UCSD-AML1 (cell line): Measurements from ENCODE around the gene NR2F1.

ENCODE experiments used
- DNase-seq: peaks from one replicate; lab custom pipeline; 2025; ENCODE audit not compliant: unreplicated experiment; lab: John Stamatoyannopoulos, UW

NR2F1 gene

GRCh38 chr5:93577854-93578812 is 4.9 kb upstream of the NR2F1 start:
- DNase-seq: no peak

- peak; percentile 53 for DNase-seq
Measured at GRCh38 chr5:93578813-93579691, 4.0 kb upstream of the NR2F1 start.

- no peak for DNase-seq
Measured at GRCh38 chr5:93579692-93580062, 3.3 kb upstream of the NR2F1 start.

- DNase-seq: no peak
Measured at GRCh38 chr5:93580063-93580926, 2.7 kb upstream of the NR2F1 start.

DNA sequence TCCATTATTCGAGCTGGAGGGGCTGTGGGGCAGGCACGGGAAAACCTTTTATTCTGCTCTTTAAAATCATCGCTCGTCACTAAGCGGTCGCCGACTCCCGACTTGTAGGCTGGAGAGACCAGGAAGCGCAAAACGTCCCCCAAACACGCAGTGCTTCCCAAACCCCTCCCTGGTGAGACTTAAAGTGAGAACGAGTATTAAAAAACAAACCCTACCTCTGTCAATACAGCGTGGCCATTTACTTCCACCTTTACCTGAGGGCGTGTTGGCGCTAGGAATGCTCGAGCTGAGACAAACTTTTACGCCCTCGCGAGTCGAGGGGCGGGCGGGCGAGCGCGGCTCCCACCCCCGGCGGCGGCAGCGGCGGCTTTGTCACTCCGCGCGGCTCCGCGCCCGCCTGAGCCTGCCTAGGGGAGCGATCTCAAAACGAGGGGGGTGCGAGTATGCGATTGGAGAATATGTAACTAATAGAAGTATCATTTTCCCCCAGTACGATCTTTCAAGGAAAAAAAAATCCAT is 2.0 kb upstream of the NR2F1 start, which contains the start of gene NR2F1-AS1:
NR2F1-AS1 (minus strand) TSS at position 293 of the 519 bp plus-strand sequence.
- DNase-seq: no peak

GRCh38 chr5:93582167-93582462 is 907 bp upstream of the NR2F1 start:
- no peak for DNase-seq

DNA sequence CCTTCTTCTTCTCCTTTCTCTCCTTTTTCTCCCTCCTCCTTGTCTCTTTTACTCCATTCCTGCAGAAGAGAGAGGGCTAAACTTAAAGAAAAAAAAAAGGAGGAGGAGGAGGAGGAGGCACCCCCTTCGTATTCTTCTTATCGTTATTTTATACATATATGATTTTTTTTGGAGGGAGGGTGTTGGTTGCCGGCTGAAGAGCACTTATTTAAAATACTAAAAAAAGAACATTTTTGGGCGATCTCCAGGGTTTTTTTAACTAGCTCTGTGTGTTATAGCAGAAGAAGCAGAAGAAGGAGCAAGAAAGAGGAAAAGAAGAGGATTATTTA is 381 bp downstream of the NR2F1 start:
- no peak for DNase-seq

DNA sequence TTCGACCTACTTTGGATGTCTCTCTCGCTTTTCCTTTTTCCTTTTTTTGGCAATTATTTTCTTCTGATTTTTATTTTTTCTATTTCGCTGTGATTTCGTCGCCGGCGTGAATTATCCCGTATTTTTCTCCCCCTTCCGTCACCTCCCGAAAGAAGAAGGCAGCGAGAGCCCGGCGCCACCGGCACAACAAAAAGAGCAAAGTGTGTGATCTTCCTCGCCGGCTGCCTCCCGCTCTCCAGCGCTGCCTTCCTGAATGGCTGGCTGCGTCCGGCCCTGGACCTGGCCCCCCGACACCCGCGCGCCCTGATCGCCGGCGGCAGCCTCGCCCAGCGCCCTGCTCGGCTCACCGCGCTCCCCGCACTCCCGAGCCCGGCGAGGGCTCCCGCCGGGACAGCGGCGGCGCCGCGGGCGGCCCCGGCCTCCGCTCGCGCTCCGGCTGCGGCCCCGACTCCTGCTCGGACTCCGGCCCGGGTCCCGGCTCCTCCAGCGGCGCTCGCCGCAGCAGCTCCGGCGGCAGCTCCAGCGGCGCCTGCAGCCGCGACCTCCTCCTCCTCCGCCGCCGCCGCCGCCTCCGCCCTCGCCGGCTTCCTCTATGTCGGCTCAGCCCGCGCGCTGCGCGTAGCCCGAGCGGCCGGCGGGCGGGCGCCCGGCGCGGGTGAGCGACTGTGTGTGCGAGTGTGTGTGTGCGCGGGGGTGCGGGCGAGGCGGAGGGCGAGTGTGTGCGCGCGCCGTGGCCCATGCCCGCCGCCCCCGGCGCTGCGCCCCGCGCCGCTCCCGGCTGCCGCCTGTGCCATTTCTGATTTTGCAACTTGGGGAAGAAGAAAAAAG is 960 bp downstream of the NR2F1 start:
- peak; percentile 49 for DNase-seq

- no peak for DNase-seq
Measured at GRCh38 chr5:93584596-93585040, 1.6 kb downstream of the NR2F1 start.

DNA sequence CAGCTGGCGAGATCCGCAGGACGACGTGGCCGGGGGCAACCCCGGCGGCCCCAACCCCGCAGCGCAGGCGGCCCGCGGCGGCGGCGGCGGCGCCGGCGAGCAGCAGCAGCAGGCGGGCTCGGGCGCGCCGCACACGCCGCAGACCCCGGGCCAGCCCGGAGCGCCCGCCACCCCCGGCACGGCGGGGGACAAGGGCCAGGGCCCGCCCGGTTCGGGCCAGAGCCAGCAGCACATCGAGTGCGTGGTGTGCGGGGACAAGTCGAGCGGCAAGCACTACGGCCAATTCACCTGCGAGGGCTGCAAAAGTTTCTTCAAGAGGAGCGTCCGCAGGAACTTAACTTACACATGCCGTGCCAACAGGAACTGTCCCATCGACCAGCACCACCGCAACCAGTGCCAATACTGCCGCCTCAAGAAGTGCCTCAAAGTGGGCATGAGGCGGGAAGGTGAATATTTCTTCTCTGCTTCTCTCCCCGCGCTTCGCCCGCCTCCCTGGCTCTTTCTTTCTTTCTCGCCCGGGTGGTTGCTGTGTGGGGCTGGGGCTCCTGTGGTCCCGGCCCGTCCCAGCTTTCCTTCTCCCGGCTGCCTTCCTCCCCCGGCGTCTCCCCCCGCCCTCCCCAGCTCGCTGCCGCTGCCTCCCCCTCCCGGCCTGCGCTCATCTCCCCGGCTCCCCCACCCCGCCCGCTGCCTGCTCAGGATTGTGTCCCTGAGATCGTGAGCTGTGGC is 2.2 kb downstream of the NR2F1 start:
- no peak for DNase-seq

- DNase-seq: no peak
Measured at GRCh38 chr5:93585767-93586385, 2.9 kb downstream of the NR2F1 start.

DNA sequence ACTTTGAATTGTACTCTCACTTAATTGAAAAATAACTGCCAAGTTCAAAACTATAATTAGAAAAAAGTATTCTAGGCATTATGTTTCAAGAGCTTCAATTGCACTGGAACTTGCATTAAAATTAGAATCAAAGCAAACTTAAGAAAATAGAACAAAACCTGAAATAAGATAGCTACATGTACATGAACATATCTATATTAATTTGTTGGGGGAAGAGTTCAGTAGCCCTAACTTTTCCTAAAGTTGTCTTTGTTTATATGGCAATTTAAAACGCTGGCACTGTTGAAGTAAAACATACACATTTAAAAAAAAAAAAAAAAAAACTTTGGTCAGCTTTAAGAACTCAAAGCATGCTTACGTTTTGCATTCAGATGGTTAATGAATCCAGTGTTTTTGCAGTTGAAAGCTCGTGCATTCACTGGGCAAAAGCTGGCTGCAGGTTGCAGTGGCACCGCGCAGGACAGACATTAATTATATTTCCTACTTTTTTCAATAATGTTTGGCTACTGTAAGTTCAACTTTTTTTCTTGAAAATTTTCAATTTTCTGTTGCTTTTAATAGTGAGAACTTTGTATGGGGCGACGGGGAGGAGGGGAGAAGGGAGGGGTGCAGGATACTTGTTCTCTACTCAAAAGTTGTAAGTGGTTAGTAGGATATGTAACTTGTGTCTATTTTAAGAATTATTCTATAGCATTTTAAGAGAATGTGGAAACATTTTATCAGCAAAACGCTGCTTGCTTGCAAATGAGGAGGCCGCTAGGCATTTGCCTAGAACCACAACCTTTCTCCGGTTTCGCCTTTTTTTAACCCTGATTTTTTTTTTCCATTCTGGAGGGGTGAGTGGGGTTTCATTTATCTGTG is 3.9 kb downstream of the NR2F1 start:
- no peak for DNase-seq

- DNase-seq: no peak
Measured at GRCh38 chr5:93587597-93588351, 4.8 kb downstream of the NR2F1 start.

DNA sequence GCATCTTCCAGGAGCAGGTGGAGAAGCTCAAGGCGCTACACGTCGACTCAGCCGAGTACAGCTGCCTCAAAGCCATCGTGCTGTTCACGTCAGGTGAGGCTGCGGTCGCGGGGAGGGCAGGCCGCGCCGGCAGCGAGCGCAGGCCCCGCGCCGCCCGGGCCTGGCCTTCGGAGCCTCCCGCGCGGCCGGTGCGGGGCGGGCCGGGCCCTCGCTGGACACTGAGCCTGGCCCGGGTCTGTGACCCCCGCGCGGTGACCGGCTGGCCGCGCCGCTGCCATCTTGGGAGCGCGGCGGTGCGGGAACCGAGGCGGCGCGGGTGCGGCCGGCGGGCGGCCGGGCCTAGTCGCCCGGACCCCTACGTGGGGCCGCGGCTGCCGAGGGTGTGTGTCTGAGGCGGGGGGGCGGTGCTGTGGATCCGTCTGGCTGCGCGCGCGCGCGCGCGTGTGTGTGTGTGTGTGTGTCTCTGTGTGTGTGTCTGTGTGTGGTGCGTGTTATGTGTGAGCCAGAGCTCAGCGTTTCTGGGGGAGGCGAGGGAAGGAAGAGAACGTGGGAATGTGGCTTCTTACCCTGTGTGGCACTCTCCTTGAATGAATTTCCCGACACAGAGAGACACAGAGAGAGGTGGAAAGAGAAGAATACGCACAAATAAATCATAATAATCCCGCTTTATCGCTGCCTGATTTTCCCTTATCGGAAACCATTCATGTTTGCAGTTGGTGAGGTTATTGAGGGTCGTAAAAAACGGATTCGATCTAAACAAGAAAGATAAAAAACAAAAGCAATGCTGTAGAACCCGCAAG is 5.5 kb downstream of the NR2F1 start:
- no peak for DNase-seq

DNA sequence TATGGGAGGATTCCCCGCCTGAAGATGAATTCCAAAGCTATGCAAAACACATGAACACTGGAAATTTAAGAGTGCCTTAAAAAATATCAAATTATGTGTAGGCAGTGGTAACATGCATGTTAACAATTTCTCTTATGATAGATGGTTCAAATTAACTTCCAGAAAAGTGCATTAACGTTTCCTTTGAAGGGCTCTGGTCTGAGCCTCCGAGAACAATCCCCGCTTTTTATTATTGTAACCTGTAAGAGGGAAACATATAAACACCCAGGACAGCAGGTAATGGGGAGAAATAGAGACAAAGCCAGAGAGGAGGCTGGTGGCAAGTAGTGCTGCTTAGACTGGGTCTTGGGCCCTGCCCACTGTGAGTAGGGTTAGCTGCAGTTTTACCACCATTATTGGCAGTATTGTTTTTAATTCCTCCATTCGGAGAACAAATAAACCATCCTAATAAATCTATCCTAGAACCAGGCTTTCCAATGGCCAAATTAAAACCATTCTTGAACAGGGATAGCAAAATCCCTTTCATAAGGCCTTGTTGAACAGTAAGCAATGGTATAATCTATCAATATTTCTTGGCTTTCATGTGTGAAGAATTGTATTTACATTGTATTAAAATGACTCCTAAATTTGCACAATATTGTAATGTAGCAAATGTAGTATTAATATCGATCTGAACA is 6.3 kb downstream of the NR2F1 start:
- no peak for DNase-seq

DNA sequence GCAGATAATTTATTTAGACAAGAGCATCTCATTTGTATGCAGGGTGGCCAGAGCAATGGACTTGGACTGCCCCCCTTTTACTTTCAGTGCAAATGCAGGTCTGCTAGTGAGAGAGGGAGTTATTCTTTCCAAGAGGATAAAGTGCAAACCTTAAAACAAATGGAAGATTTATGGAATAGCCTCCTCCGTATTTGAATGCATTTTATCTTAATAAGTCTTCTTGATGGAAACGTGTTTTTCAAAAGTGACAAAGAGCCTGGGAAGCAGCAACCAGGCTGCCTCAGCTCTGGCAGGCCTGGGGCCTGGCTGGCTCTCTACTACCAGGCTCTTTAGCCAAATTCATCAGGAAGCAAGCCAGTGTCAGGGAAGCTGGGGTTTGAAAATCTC is 6.8 kb downstream of the NR2F1 start:
- no peak for DNase-seq
